HG02870 (cell line): ENCODE measurements around the gene GRIA2.
"Not testable (repeated sequence)": the region's sequence is repeated elsewhere in the genome, so short reads cannot be mapped to it uniquely, and the experiment has no call there.

Source experiments
- ATAC-seq: cut with Tn5 transposase; IDR thresholded peaks from one replicate; pipeline ENCODE4 v1.9.1; 2021; ENCODE audit warnings: mild to moderate bottlenecking, moderate library complexity; ENCODE audit not compliant: unreplicated experiment

The GRIA2 gene

DNA sequence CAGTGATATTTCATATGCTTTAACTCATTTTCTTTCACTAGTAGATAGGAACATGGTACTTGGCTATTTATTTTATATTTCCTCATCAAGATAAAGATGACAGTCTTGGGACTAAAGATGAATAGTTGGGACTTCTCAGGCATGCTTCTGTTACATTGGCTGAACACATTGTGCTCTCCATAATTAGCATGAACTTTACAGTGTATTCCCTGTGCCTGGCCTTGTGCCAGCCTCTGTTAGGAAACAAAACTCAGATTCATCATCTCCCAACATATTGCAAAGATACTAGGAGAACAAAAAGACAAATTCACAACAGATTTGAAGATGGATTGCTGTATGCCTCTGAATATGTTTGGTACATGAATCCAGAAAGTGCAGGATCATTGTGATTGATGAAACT lies 26.4 kb downstream of the GRIA2 start:
- ATAC-seq = no peak

DNA sequence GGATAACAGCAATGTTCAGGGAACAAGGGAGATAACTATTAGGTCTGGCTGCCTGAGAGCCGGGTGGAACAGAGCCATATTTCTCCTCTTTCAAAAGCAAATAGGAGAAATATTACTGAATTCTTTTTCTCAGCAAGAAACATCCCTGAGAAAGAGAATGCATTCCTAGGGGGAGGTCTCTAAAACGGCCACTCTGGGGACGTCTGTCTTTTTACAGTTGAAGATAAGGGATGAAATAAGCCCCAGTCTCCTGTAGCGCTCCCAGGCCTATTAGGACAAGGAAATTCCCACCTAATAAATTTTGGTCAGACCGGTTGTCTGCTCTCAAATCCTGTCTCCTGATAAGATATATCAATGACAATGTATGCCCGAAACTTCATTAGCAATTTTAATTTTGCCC lies 37.6 kb downstream of the GRIA2 start:
- not testable (repeated sequence) for ATAC-seq

DNA sequence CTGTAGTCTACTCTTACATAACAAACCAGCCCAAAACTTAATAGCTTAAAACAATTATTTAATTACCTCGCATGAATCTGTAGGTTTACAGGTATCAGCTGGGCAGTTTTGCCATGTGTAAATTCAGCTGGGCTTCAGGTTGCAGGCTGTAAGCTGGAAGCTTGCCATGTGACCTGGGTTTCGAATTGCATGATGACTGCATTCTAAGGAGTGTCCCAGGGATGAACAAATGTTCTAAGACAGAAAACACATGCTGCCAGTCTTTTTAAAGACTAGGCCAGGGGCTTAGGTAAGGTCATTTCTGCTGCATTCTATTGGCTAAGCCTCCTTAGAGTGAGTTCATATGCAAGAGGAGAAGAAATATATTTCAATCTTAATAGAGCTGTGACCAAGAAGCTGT lies 44.8 kb downstream of the GRIA2 start:
- no peak for ATAC-seq

DNA sequence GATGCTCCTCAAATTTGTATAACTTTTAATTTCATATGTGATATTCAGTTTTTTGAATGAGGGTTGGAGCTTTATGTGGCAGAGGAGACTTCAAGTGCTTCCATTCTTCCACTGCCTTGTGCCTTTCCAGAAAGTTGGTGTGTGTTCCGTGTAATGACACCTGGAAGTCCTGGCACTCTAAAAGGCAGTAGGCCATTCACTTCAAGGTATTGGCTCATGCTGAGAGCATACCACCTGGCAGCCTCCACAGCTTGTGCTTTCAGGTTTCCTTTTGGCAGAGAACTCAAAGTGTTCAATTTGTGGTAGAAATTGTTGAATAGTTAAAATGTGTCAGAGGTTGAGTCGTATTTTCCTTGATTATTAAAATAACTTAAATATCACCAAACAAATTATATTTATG lies 49.6 kb downstream of the GRIA2 start:
- no peak for ATAC-seq

DNA sequence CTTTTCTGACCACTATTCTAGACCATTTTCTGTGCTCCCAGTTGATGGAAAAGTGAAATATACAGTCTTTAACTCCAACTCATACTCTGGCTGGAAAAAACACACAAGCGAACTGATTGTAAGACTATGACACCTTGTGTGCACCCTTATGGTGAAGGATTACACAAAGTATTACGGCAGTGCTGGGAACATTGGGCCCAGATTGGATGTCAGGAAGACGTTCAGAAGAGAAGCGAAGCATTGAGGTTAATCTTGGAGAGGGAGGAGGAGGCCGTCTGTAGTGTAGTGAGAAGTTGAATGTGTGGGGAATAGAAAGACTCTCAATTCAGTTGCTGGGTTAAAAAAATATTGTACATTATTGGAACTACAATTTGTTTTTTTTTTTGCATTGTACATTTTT lies 50.0 kb downstream of the GRIA2 start:
- no peak for ATAC-seq

DNA sequence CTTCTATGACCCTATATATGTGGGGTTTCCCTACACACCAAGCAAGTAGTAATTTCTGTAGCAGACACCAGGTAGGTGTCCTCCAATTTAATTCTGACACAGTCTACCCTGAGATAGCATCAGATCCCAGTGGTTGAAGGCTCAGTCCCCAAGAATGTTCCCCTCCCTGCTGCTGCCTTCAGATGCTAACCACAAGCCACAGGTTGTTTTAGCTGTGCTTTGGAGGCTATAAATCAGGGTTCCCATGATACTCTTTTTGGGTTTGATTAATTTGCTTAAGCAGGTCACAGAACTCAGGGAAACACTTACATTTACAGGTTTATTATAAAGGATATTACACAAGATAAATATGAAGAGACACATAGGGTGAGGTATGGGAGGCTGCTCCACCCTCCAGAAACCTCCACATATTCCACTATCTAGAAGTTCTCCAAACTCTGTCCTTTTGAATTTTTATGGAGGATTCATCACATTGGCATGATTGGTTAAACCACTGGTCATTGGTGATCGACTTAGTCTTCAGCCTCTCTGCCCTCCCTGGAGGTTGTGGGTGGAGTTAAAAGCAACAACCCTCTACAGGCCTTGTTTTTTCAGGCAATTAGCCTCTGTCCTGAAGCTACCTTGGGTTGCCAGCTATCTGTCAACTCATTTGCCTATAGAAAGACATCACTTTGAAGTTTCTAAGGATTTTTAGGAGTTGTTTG lies 50.8 kb downstream of the GRIA2 start:
- ATAC-seq = no peak

DNA sequence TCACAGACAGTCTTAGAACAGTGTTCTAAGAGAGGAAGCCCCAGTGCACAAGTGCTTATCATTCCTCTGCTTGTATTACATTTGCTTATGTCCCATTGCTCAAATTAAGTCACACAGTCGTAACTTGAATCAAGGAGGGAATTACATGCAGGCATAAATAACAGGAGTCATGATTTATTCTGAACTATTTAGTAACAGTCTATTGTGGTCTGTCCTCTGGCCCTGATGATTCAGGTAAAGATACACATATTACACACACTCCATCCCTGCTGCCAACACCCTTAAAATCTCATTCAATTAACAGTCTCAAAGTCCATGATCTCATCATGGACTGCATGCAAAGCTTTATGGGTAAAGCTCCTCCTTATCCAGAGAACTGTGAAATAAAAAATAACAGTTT lies 60.1 kb downstream of the GRIA2 start:
- ATAC-seq = no peak

DNA sequence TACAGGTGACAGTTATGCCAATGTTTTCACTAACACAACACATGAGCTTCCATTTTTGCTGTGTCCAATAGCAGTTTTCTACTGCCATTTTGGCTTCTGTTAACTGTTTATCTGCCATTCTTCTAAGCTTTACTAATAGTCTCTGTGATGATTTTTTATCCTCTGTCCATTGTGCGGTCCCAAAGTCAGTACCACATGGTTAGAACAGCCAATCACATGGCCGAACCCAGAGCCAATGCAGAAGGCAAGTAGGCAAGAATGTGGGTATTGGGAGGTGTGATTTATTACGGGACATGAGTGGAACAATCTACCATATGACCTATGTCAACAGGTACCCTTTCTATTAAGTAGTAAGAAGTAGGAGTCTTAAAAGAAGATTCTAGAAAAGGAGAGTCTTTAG lies 61.5 kb downstream of the GRIA2 start:
- no peak for ATAC-seq

DNA sequence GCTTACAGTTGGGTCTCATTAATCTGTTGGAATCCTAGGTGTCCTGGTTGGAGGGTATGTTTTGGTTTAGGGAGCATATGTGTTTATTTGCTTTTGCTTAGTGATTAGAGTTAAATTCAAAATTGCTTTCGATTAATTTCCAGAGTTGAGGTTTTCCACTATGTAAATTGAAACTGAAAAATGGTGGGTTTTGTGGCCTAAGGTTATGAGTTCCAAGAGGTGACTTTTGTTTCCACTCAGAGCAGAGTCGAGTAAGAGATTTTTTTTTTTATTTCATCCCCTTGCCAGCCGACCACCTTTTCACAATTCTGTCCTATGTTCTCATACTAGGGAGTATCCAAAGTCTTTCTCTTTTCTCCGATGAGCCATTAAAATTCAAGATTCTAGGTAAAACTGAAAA lies 66.9 kb downstream of the GRIA2 start:
- no peak for ATAC-seq

DNA sequence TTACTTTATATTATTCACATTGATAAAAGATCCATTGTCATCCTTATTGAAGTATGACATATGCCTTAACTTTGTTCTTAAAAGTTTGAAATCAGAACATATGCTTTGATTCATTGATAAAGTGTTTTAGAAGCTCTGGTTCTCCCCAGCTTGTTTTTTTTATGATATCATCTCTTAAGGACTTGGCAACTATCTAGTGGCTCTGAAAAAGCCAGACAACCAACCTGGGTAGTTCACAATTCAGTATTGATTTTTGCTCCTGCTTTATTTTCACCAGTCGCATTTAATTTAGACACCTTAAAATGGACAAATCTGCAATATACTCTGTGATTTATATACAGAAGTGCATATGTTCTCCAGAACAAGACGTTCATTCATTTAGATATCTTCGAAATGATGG lies 70.1 kb downstream of the GRIA2 start:
- no peak for ATAC-seq

DNA sequence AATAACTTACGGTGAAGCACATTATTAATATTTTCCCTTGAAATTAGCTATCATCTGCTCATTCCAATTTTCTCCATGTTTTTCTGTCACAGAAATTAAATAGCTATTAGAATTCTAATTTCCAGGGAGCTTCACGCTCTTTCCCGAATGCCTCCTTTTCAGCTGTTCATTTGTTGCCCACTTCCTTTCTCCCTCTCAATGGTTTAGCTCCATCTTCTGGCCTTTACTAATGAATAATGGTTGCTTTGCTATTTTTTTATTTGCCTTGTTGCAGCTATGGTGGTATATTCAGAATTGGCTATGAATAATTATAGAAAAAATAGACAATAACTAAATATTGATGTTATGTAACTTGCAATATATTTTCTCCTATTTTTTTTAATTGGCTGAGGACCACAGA lies 70.5 kb downstream of the GRIA2 start:
- no peak for ATAC-seq

DNA sequence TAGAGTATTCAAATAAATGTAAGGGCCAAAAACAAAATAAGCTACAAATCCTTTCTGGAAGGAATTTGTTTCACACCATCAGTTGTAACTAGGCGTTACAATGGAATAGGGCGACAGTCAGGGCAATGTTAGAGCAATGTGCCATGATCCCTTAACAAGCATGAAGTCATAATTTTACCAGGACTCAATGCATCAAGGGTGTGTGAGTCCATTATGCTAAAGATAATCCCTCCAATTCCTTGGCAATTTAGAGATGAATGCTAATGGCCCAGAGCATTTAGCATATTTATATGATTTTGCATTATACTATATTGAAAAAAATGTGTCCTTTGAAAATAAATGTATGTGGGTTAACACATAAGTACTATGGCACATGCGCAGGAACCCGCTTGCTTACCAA lies 73.1 kb downstream of the GRIA2 start:
- no peak for ATAC-seq

DNA sequence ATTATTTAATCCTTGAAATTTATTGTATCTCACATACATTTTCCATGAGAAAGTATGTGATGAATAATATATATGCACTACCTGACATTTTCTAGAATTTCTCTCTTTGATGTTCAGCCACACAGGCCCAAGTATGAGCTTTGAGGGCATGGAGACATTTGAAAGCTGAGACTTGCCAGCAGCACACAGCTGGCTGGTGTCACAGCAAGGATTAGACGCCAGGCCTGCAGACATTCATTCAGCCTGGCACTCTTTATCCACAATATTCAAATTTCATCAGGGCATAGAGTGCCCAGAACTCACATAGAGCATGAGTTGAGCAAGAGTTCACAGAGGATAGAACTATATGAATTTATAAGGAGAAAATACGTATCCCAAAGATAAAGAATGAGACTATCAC lies 74.0 kb downstream of the GRIA2 start:
- ATAC-seq = no peak

DNA sequence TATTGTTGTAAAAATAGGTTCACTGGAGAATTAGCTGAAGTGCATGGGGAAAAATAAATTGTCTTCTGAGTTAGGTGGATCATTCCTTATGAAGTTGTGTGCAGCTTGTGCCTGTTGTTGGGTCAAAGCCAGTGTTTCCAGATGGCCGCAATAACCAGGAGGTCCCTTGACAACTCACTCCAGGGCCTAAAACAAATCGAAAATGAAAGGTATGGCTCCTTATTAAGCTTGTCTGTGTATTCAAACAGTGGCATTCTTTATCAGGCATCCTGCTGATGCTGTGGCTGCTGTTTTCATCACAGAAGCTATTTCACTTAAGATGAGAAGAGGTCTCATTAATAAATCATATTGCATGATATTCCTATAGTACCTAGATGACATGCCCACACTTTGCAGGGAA lies 80.2 kb downstream of the GRIA2 start:
- no peak for ATAC-seq

DNA sequence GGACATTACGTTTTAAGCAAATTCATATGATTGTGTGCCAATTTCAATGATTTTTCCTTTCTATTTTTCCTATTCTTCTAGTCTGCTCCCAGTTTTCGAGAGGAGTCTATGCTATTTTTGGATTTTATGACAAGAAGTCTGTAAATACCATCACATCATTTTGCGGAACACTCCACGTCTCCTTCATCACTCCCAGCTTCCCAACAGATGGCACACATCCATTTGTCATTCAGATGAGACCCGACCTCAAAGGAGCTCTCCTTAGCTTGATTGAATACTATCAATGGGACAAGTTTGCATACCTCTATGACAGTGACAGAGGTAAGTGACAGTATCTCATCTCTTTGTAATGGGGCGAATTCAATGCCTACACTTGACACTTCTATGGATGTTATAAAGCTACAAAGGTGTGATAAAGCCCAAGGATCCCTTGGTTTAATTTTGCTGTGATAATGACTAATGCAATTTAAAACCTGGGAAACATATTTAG lies 83.0 kb downstream of the GRIA2 start:
- no peak for ATAC-seq

DNA sequence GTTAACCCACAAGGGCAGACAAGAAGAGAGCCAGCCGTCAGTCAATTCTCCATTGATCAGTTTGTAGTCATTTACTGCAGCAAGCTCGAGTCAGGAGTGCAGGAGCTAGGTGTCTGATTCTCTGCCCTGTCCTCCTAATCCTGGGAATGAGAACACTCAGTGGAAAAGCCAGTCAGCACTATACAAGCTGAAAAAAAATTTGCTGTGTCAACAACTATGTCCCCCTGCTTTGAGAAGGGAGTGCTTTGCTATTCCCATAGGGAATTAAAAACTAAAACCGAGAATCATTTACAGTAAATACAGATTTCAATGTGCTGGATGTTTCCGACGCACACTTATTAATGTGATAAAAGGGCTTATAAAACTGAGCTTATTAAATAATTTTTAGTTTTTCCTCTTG lies 84.2 kb downstream of the GRIA2 start:
- ATAC-seq = no peak

DNA sequence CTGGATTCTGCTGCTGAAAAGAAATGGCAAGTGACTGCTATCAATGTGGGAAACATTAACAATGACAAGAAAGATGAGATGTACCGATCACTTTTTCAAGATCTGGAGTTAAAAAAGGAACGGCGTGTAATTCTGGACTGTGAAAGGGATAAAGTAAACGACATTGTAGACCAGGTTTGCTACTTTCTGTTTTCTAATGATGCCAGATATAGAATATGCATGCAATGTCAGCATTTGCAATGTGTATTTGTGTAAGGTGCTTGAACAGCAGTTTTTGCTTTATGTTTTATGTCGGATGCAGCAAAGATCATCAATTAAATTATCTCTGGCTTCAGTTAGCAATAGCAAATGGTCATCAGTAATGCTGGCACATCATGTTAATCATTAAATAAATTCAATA lies 92.2 kb downstream of the GRIA2 start:
- no peak for ATAC-seq

DNA sequence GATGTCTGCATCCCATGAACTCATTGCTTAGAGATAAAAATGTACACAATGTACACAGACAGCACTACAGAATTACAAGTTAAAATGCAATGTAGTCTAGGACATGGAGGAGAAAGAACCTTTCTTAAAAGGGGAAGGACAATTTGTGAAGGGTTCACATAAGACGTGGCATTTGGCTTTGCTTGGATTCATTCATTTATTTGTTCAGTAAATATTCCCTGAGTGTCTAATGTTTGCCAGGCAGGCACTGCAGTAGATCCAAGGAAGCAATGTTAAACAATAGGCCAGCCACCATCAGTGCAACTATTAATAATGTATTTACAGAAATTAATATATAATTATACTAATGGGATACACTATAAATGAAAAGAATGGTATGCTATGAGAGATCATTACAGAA lies 94.4 kb downstream of the GRIA2 start:
- no peak for ATAC-seq

DNA sequence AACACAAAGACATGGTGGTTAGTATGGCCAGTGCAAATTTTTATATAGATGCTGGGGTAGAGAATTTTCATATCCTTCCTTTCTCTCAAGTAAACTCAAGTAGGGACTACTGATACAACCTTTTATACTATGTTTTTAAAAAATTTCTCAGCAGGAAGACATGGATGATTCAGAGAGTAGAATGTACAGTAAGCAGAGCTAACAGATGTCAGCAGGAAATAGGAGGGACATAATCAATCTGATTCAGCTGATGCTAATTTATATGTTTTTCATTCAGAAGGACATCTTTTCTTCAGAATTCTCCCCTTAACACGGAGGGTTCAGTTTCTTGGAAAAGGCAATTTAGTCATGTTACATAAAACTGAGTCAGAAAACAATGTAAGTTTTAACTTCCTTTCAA lies 95.4 kb downstream of the GRIA2 start:
- no peak for ATAC-seq

DNA sequence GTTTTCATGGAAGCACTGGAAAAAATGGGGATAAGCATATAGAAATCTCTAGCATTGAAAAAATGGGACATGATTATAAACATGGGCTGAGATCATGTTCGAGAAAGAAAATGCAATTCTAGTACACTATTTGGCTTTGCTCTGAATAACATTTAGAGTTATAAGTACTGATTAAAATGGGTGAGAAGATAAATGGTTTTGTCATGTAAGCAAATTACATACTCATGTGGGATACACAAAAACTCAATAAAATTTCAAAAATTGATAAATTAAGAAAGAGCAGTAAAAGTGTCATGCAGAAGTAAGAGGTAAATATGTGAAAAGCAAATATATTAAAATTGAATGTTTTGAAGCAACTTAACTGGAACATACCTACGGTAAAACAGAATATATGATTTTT lies 99.6 kb downstream of the GRIA2 start:
- ATAC-seq = no peak

DNA sequence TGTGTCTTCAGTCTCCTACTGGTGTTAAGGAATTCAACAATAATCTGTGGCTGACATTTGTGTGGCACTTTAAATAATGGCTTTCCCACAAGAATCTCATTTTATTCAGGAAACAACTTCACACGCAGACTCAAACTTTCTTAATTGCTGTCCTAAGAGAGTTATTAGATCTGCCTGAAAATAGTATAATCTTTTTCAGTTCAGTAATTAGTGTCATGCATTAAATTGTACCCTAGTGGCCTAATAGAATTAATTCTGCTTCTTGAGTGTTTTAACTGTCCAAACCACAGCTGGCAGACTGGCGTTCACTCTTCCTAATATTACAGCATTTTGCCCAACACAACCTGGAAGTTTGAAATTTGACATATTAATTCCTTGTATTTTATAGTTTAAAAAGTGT lies 107.1 kb downstream of the GRIA2 start:
- ATAC-seq = no peak

DNA sequence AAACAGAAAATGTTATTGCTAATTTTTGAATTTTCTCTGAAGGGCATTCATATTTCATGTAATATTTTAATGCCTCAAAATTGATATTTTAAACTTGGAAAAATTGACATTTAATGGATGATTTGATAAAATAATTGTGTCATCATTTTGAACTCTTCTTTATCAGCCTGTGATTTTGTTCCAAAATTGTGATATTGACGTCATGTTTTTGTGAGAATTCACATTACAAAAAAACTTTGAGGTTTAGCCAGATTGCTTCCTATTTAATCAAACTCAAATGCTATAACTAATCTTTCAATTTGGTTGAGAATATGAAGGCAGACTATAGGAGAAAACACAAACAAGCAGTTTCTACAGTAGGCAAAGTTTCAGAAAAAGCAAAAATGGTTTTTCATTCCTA lies 137.4 kb downstream of the GRIA2 start:
- ATAC-seq = no peak

DNA sequence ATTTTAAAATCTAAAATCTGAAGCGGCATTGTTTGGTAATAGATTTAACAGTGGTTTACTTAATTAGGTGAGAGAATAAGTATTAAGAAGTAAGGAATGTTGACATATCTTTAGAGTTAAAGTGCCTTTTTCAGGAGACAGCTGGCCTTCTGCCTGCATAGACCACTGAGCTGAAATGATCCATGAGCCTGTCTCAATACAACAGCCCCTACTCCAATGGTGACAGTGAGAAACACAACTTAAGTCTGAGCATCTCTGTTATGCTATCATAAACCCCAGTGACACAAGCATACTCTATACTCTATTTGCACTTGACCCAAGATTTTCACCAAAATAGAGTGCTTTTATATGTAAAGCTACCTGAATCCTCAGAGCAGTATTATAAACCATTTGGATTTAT lies 137.9 kb downstream of the GRIA2 start:
- no peak for ATAC-seq
